Lower lobe of right lung (tissue), 2 donors: ENCODE results near the gene BRD2. TPM values are rescaled to one million over a fixed set of nuclear protein-coding genes. Genes with fewer than 3 reads are reported as not detected.

Experiments used
- ATAC-seq, 2 donors: fragments of 200-7000 bp; cut with Tn5 transposase; one replicate each; pipeline ENCODE4 v1.9.1; 2020 to 2022; ENCODE audit warnings: mild to moderate bottlenecking in 2 of 2, moderate library complexity in 2 of 2
- DNase-seq: peaks from one replicate; pipeline ENCODE4 v3.0.0-alpha.2; 2020
- H3K27ac ChIP-seq: fragments of 200-600 bp; one replicate; pipeline ENCODE4 v1.8.0; 2022
- H3K27me3 ChIP-seq: fragments of 200-600 bp; one replicate; pipeline ENCODE4 v1.8.0; 2022; ENCODE audit warnings: low read depth
- H3K36me3 ChIP-seq: fragments of 200-600 bp; one replicate; pipeline ENCODE4 v1.8.0; 2022; ENCODE audit warnings: mild to moderate bottlenecking
- H3K4me1 ChIP-seq: fragments of 200-600 bp; one replicate; pipeline ENCODE4 v1.8.0; 2022
- H3K4me3 ChIP-seq: fragments of 200-600 bp; one replicate; pipeline ENCODE4 v1.8.0; 2022; ENCODE audit warnings: mild to moderate bottlenecking
- H3K9me3 ChIP-seq: fragments of 200-600 bp; one replicate; pipeline ENCODE4 v1.8.0; 2022
- intact Hi-C: fragments of 100-400 bp; cut with DNase I; formaldehyde crosslinking; loops from one replicate; pipeline ENCODE4 v1.11.0; 2022
- total RNA-seq: library from RNA; stranded (reverse); fragmentation: NEBNext Ultra II Directional; extraction: Animal tissue kit (Norgen Biotek cat#: 25700); gene quantifications from one replicate; pipeline ENCODE4 v1.2.1, GENCODE V29; 2021
- TF ChIP-seq, protein P1 (sequence below): fragments of 200-600 bp; IDR thresholded peaks from one replicate; pipeline ENCODE4 v1.8.0; 2022; ENCODE audit warnings: antibody characterized with exemption, mild to moderate bottlenecking
- donor health status: DM: no; HTN: yes; CAD: no; lungs with severe emphysema.

The BRD2 gene
- total RNA-seq, 1 donor from 2014 or later = 173 TPM

GRCh38 chr6:33017018-33017417 lies 48.6 kb downstream of the BRD2 start:
- DNase-seq (no peak), ATAC-seq (no peak)
- Histone ChIP-seq H3K9me3 (no peaks in the 10 kb centered on the region), H3K27ac (peak overlapping the region; percentile 88), H3K4me1 (peaks cover 47% of the 10 kb centered on the region), H3K4me3 (peak overlapping the region; percentile 34), H3K36me3 (no peaks in the 10 kb centered on the region), H3K27me3 (no peaks in the 10 kb centered on the region)
- TF ChIP-seq, protein P1, sequence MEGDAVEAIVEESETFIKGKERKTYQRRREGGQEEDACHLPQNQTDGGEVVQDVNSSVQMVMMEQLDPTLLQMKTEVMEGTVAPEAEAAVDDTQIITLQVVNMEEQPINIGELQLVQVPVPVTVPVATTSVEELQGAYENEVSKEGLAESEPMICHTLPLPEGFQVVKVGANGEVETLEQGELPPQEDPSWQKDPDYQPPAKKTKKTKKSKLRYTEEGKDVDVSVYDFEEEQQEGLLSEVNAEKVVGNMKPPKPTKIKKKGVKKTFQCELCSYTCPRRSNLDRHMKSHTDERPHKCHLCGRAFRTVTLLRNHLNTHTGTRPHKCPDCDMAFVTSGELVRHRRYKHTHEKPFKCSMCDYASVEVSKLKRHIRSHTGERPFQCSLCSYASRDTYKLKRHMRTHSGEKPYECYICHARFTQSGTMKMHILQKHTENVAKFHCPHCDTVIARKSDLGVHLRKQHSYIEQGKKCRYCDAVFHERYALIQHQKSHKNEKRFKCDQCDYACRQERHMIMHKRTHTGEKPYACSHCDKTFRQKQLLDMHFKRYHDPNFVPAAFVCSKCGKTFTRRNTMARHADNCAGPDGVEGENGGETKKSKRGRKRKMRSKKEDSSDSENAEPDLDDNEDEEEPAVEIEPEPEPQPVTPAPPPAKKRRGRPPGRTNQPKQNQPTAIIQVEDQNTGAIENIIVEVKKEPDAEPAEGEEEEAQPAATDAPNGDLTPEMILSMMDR = no peak
- intact Hi-C loops = loop anchor here (10.0 kb wide), 1 partner anchor 68 kb away; no protein-coding TSS in a partner anchor

GRCh38 chr6:33017694-33018353 lies 49.4 kb downstream of the BRD2 start:
- Histone ChIP-seq H3K36me3 (no peaks in the 10 kb centered on the region), H3K9me3 (no peaks in the 10 kb centered on the region), H3K27me3 (no peaks in the 10 kb centered on the region), H3K4me1 (peaks cover 47% of the 10 kb centered on the region), H3K4me3 (peak overlapping the region; percentile 34), H3K27ac (peak overlapping the region; percentile 88)
- intact Hi-C loops = loop anchor here (10.0 kb wide), 1 partner anchor 67 kb away; no protein-coding TSS in a partner anchor
- DNase-seq = no peak
- ATAC-seq = peak; percentile 22 to 48
- TF ChIP-seq, protein P1 = no peak

- ATAC-seq (no peak), DNase-seq (no peak)
- peaks cover 47% of the 10 kb centered on the region for H3K4me1 ChIP-seq
- intact Hi-C loops = loop anchor here (10.0 kb wide), 1 partner anchor 66 kb away; no protein-coding TSS in a partner anchor
- H3K4me3 ChIP-seq = peak overlapping the region; percentile 34
- no peaks in the 10 kb centered on the region for H3K27me3 ChIP-seq
- TF ChIP-seq, protein P1 = no peak
- H3K36me3 ChIP-seq = no peaks in the 10 kb centered on the region
- peak overlapping the region; percentile 88 for H3K27ac ChIP-seq
- no peaks in the 10 kb centered on the region for H3K9me3 ChIP-seq
Observed at GRCh38 chr6:33018418-33018817, 50.0 kb downstream of the BRD2 start.

DNA sequence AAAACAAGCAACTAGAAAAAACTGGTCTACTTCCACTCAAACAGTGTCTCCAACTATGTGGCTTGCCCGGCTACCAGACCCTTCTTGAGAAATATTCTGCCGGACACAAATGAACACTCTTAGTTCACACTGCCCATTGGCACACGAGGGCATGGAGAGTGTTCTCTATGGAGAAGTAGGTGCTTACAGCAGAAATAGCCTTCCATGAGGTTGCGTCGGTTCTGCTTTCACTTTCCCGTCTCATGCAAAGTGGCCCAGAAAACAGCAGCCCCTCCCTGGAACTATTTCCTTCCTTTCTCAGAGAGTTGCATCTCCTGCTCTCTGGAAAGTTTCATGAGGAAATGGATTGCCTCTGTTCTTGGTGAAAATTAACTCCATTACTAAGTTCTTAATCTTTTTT lies 50.5 kb downstream of the BRD2 start:
- peaks cover 47% of the 10 kb centered on the region for H3K4me1 ChIP-seq
- H3K27me3 ChIP-seq = no peaks in the 10 kb centered on the region
- no peaks in the 10 kb centered on the region for H3K36me3 ChIP-seq
- peak overlapping the region; percentile 88 for H3K27ac ChIP-seq
- intact Hi-C loops = loop anchor here (10.0 kb wide), 1 partner anchor 66 kb away; no protein-coding TSS in a partner anchor
- no peaks in the 10 kb centered on the region for H3K9me3 ChIP-seq
- ATAC-seq (peak; percentile 97), DNase-seq (peak; percentile 87)
- peak overlapping the region; percentile 34 for H3K4me3 ChIP-seq
- TF ChIP-seq, protein P1 = no peak

- no peaks in the 10 kb centered on the region for H3K27me3 ChIP-seq
- peak; percentile 4 to 5 for ATAC-seq
- TF ChIP-seq, protein P1 = no peak
- intact Hi-C loops = loop anchor here (10.0 kb wide), 1 partner anchor 65 kb away; no protein-coding TSS in a partner anchor
- peak overlapping the region; percentile 88 for H3K27ac ChIP-seq
- H3K4me3 ChIP-seq = peak overlapping the region; percentile 34
- H3K4me1 ChIP-seq = peaks cover 47% of the 10 kb centered on the region
- no peaks in the 10 kb centered on the region for H3K36me3 ChIP-seq
- no peaks in the 10 kb centered on the region for H3K9me3 ChIP-seq
- DNase-seq = no peak
Observed at GRCh38 chr6:33019372-33019771, 51.0 kb downstream of the BRD2 start.
